ENCODE data around the gene VPS33A. TPM values are rescaled to one million over a fixed set of nuclear protein-coding genes. Genes with fewer than 3 reads are reported as not detected.

The VPS33A gene
- total and polyA plus RNA-seq, 2 experiments from 2014 or later: 19.5 to 48.0 TPM

- Histone ChIP-seq H2AFZ (no peak overlapping the region), H3F3A (replicated peaks; ENCODE audit: low read depth) (no peaks in the 10 kb centered on the region), H3K4me3 (no peak overlapping the region), H3K4me2 (no peak overlapping the region), H3K4me1 (ENCODE audit: insufficient read depth) (no peaks in the 10 kb centered on the region), H3K79me2 (replicated peaks; ENCODE audit: insufficient read depth) (no peaks in the 10 kb centered on the region), H3K27me3 (ENCODE audit: insufficient read depth) (no peaks in the 10 kb centered on the region), H3K36me3 (ENCODE audit: insufficient read depth) (no peaks in the 10 kb centered on the region; the same call in 1 of the 2 replicates), H3K27ac (ENCODE audit: low read depth) (no peak overlapping the region), H3K9me2 (ENCODE audit: insufficient read depth) (no peaks in the 10 kb centered on the region), H4K20me1 (replicated peaks; ENCODE audit: insufficient read depth) (no peaks in the 10 kb centered on the region)
- DNase-seq (ENCODE audit: low spot score) (no peak), ATAC-seq (no peak)
- Mint-ChIP-seq H3K27ac (no peak overlapping the region), H3K4me3 (no peak overlapping the region), H3K27me3 (ENCODE audit: insufficient read depth, low read depth, poor library complexity) (no peaks in the 10 kb centered on the region), H3K4me1 (no peaks in the 10 kb centered on the region; the same call in 2 of the 3 replicates), H3K36me3 (ENCODE audit: low read depth) (no peaks in the 10 kb centered on the region), H3K9me3 (no peaks in the 10 kb centered on the region)
- no peak for TF ChIP-seq JUNB (IDR thresholded peaks at IDR 0.05; ENCODE audit: unreplicated experiment)
Measured at GRCh38 chr12:122276242-122276641, 9.9 kb upstream of the VPS33A start.

- Mint-ChIP-seq H3K27ac (peak overlapping the region; percentile 66; the same call in 1 of the 2 replicates), H3K9me3 (no peaks in the 10 kb centered on the region), H3K36me3 (ENCODE audit: low read depth) (no peaks in the 10 kb centered on the region), H3K27me3 (ENCODE audit: insufficient read depth, low read depth, poor library complexity) (no peaks in the 10 kb centered on the region), H3K4me3 (no peak overlapping the region), H3K4me1 (no peaks in the 10 kb centered on the region; the same call in 2 of the 3 replicates)
- Histone ChIP-seq H4K20me1 (replicated peaks; ENCODE audit: insufficient read depth) (no peaks in the 10 kb centered on the region), H3F3A (replicated peaks; ENCODE audit: low read depth) (no peaks in the 10 kb centered on the region), H3K79me2 (replicated peaks; ENCODE audit: insufficient read depth) (no peaks in the 10 kb centered on the region), H3K4me3 (no peak overlapping the region), H3K9me2 (ENCODE audit: insufficient read depth) (no peaks in the 10 kb centered on the region), H3K36me3 (ENCODE audit: insufficient read depth) (no peaks in the 10 kb centered on the region; the same call in 1 of the 2 replicates), H3K27me3 (ENCODE audit: insufficient read depth) (no peaks in the 10 kb centered on the region), H3K4me2 (no peak overlapping the region), H2AFZ (no peak overlapping the region), H3K4me1 (ENCODE audit: insufficient read depth) (no peaks in the 10 kb centered on the region), H3K27ac (ENCODE audit: low read depth) (no peak overlapping the region)
- ATAC-seq (no peak), DNase-seq (ENCODE audit: low spot score) (no peak)
- TF ChIP-seq STAT1 (IDR thresholded peaks at IDR 0.05; ENCODE audit: unreplicated experiment) (no peak), ZNF114 (CRISPR knock-in tag; IDR thresholded peaks at IDR 0.05) (no peak), ZNF462 (CRISPR knock-in tag; IDR thresholded peaks at IDR 0.05) (no peak), CTCF (conservative IDR thresholded peaks at IDR 0.05; ENCODE audit: low read depth in 2 of 2) (no peak), POLR2AphosphoS5 (IDR thresholded peaks at IDR 0.05; ENCODE audit: low read depth) (no peak), ZNF331 (CRISPR knock-in tag; IDR thresholded peaks at IDR 0.05; ENCODE audit: low read depth) (no peak), NANOG (IDR thresholded peaks at IDR 0.05; ENCODE audit: borderline replicate concordance) (no peak), JUNB (IDR thresholded peaks at IDR 0.05; ENCODE audit: unreplicated experiment) (no peak), EZH2phosphoT487 (IDR thresholded peaks at IDR 0.05; ENCODE audit: unreplicated experiment) (no peak), CREB1 (CRISPR knock-in tag; IDR thresholded peaks at IDR 0.05; ENCODE audit: low read depth) (no peak), EZH2 (IDR thresholded peaks at IDR 0.05; ENCODE audit: low read depth, unreplicated experiment) (no peak)
- TF ChIP-seq, protein P1, sequence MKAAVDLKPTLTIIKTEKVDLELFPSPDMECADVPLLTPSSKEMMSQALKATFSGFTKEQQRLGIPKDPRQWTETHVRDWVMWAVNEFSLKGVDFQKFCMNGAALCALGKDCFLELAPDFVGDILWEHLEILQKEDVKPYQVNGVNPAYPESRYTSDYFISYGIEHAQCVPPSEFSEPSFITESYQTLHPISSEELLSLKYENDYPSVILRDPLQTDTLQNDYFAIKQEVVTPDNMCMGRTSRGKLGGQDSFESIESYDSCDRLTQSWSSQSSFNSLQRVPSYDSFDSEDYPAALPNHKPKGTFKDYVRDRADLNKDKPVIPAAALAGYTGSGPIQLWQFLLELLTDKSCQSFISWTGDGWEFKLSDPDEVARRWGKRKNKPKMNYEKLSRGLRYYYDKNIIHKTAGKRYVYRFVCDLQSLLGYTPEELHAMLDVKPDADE (IDR thresholded peaks at IDR 0.05): no peak
Measured at GRCh38 chr12:122275459-122275858, 9.2 kb upstream of the VPS33A start.

Measured in GM23338 (cell line).